DND-41 (cell line): Measurements from ENCODE around the gene LMF1.

Experiments
- ATAC-seq: fragments of 200-7000 bp; cut with Tn5 transposase; 3 replicates; pipeline ENCODE4 v1.9.1; 2021; ENCODE audit warnings: low read depth; ENCODE audit not compliant: insufficient read depth
- DNase-seq: peaks from one replicate; pipeline ENCODE4 v3.0.0-alpha.2; 2020
- H2AFZ ChIP-seq: 2 replicates; pipeline ENCODE4 v1.6.0; 2012; ENCODE audit warnings: low read depth, low read length
- H3K27ac ChIP-seq: 2 replicates; pipeline ENCODE4 v1.5.1; 2012; ENCODE audit warnings: low read length, inconsistent platforms
- H3K27me3 ChIP-seq: fragments of 200-600 bp; sonication (generic); 2 replicates; pipeline ENCODE4 v1.6.0; 2012; ENCODE audit warnings: low read length, mild to moderate bottlenecking, inconsistent platforms; ENCODE audit not compliant: insufficient read depth, poor library complexity
- H3K36me3 ChIP-seq: 2 replicates; pipeline ENCODE4 v1.5.1; 2012; ENCODE audit warnings: low read length, inconsistent platforms; ENCODE audit not compliant: insufficient read depth
- H3K4me1 ChIP-seq: 2 replicates; pipeline ENCODE4 v1.5.1; 2012; ENCODE audit warnings: mild to moderate bottlenecking, low read length; ENCODE audit not compliant: insufficient read depth
- H3K4me2 ChIP-seq: 2 replicates; pipeline ENCODE4 v1.6.0; 2012; ENCODE audit warnings: mild to moderate bottlenecking, moderate library complexity, low read length, inconsistent platforms; ENCODE audit not compliant: insufficient read depth
- H3K4me3 ChIP-seq, 2 experiments: fragments of 200-600 bp in 1 of 2; shearing (Covaris generic) in 1 of 2; 2 replicates each; pipeline ENCODE4 v1.5.1; 2012 to 2016; ENCODE audit warnings: inconsistent platforms in 2 of 2, low read length in 2 of 2, mild to moderate bottlenecking in 2 of 2, low read depth in 1 of 2, moderate library complexity in 1 of 2
- H3K79me2 ChIP-seq: 2 replicates; pipeline ENCODE4 v1.6.0; 2012; ENCODE audit warnings: low read length, inconsistent platforms; ENCODE audit not compliant: insufficient read depth
- H3K9ac ChIP-seq: 2 replicates; pipeline ENCODE4 v1.6.0; 2012; ENCODE audit warnings: low read depth, mild to moderate bottlenecking, inconsistent platforms, low read length, moderate library complexity
- H3K9me3 ChIP-seq: 2 replicates; pipeline ENCODE4 v1.5.1; 2012; ENCODE audit warnings: low read length, moderate library complexity, mild to moderate bottlenecking, inconsistent platforms; ENCODE audit not compliant: insufficient read depth, severe bottlenecking
- H4K20me1 ChIP-seq: 2 replicates; pipeline ENCODE4 v1.6.0; 2012; ENCODE audit warnings: low read length; ENCODE audit not compliant: insufficient read depth
- EZH2 ChIP-seq: IDR thresholded peaks from 3 replicates; pipeline ENCODE4 v1.6.1; 2012; ENCODE audit warnings: borderline replicate concordance, low read depth, mild to moderate bottlenecking, moderate library complexity, low read length, inconsistent platforms; ENCODE audit not compliant: severe bottlenecking
- TF ChIP-seq, protein P1 (sequence below): IDR thresholded peaks from 2 replicates; pipeline ENCODE4 v1.5.1; 2012; ENCODE audit warnings: borderline replicate concordance, low read length, moderate library complexity, mild to moderate bottlenecking; ENCODE audit not compliant: poor library complexity, severe bottlenecking; ENCODE audit errors: extremely low read depth

LMF1 gene

DNA sequence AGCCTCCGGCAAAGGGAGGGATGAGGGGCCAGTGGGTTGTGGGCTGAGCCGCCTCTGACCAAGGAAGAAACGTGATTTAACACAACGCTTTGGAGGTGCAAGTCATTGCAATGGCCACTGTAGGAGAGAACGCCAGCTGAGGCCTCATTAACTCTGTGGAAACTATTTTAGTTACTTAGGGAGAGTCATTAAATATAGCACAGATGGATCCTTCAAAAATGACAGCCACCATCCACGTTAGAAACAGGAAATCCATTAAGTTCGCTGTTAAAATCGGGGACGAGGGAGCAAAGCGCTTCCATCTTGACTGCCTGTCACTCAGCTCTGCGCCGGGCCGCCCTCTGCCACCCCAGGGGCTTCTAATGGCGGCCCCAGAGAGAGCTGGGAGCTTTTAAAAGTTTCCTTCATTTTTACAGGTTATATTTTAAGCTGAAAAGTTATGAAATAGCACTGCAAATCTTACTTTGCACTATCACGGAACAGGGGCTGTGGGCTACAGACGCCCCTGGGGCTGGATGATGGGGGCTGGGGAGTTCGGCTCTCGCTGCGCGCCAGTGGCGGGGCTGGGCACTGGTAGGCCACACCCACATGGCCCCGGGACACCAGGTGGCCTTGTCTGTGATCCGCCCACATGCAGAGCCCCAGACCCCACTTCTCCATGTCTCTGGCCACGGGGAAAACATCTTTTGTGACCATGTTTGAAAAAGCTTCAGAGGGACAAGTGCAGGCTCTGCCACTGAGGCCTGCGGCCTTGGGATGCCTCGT, 54.6 kb downstream of the LMF1 start:
- Histone ChIP-seq H3K9me3 (no peaks in the 10 kb centered on the region), H3K4me2 (no peak overlapping the region), H3K4me1 (no peaks in the 10 kb centered on the region), H3K27me3 (no peaks in the 10 kb centered on the region), H3K27ac (no peak overlapping the region), H3K79me2 (no peaks in the 10 kb centered on the region), H3K9ac (no peak overlapping the region), H4K20me1 (peaks cover 9% of the 10 kb centered on the region; the same call in 1 of the 2 replicates), H3K36me3 (no peaks in the 10 kb centered on the region), H3K4me3 (no peak overlapping the region), H2AFZ (no peak overlapping the region)
- ATAC-seq (no peak), DNase-seq (no peak)
- TF ChIP-seq EZH2 = no peak
- TF ChIP-seq, protein P1, sequence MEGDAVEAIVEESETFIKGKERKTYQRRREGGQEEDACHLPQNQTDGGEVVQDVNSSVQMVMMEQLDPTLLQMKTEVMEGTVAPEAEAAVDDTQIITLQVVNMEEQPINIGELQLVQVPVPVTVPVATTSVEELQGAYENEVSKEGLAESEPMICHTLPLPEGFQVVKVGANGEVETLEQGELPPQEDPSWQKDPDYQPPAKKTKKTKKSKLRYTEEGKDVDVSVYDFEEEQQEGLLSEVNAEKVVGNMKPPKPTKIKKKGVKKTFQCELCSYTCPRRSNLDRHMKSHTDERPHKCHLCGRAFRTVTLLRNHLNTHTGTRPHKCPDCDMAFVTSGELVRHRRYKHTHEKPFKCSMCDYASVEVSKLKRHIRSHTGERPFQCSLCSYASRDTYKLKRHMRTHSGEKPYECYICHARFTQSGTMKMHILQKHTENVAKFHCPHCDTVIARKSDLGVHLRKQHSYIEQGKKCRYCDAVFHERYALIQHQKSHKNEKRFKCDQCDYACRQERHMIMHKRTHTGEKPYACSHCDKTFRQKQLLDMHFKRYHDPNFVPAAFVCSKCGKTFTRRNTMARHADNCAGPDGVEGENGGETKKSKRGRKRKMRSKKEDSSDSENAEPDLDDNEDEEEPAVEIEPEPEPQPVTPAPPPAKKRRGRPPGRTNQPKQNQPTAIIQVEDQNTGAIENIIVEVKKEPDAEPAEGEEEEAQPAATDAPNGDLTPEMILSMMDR = no peak

DNA sequence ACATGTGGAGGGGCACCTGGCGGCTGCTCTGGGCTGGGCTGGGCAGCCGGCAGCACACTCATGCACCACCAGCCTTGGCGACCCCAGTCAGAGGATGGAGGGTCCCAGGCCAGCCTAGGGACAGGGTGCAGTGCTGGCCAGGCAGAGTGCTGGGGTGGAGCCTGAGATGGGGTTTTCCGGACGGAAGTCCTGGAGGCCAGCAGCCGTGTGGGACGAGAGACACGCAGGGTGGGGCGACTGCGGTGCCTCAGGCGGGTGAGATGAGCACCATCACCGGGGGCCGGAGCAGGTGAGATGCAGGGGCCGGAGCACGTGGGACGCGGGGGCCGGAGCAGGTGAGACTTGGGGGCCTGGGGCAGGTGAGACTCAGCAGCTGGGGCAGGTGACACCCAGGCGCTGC, 55.2 kb downstream of the LMF1 start:
- H3K9me3 ChIP-seq = no peaks in the 10 kb centered on the region
- no peaks in the 10 kb centered on the region for H3K27me3 ChIP-seq
- no peak overlapping the region for H3K4me2 ChIP-seq
- no peaks in the 10 kb centered on the region for H3K36me3 ChIP-seq
- H3K9ac ChIP-seq = no peak overlapping the region
- no peaks in the 10 kb centered on the region for H3K4me1 ChIP-seq
- no peak overlapping the region for H2AFZ ChIP-seq
- H3K4me3 ChIP-seq = no peak overlapping the region
- ATAC-seq (no peak), DNase-seq (no peak)
- TF ChIP-seq, protein P1 = no peak
- TF ChIP-seq EZH2 = no peak
- H3K79me2 ChIP-seq = no peaks in the 10 kb centered on the region
- no peak overlapping the region for H3K27ac ChIP-seq
- H4K20me1 ChIP-seq = peaks cover 9% of the 10 kb centered on the region; the same call in 1 of the 2 replicates

DNA sequence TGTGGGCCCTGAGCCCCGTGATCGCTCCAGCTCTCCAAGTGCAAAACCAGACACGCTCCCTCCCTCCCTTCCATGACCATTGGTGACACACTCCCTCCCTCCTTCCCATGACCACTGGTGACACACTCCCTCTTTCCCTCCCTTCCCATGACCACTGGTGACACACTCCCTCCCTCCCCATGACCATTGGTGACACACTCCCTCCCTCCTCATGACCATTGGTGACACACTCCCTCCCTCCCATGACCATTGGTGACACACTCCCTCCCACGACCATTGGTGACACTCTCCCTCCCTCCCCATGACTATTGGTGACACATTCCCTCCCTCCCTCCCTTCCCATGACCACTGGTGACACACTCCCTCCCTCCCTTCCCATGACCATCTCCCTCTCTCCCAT, 56.3 kb downstream of the LMF1 start:
- H2AFZ ChIP-seq = no peak overlapping the region

More for the DNA sequence above, 56.3 kb downstream of the LMF1 start:
- Histone ChIP-seq H3K79me2 (no peaks in the 10 kb centered on the region), H3K4me1 (no peaks in the 10 kb centered on the region), H3K27ac (no peak overlapping the region), H3K9ac (no peak overlapping the region), H3K4me3 (no peak overlapping the region), H3K9me3 (no peaks in the 10 kb centered on the region), H4K20me1 (peaks cover 3% of the 10 kb centered on the region; the same call in 1 of the 2 replicates), H3K4me2 (no peak overlapping the region), H3K27me3 (no peaks in the 10 kb centered on the region), H3K36me3 (peaks cover 6% of the 10 kb centered on the region)
- no peak for ATAC-seq
- TF ChIP-seq, protein P1 = no peak
- TF ChIP-seq EZH2 = no peak
- DNase-seq = no peak
